ENCODE data around the gene IQGAP2. TPM values are rescaled to one million over a fixed set of nuclear protein-coding genes. Genes with fewer than 3 reads are reported as not detected.

The IQGAP2 gene
- total RNA-seq, 1 donor from 2014 or later = 8.8 TPM

GRCh38 chr5:76458486-76458830 lies 55.4 kb downstream of the IQGAP2 start:
- DNase-seq (ENCODE audit: extremely low spot score, unreplicated experiment) = no peak
- Mint-ChIP-seq H3K4me3 (ENCODE audit: unreplicated experiment) (no peak overlapping the region), H3K9me3 (ENCODE audit: unreplicated experiment) (no peaks in the 10 kb centered on the region), H3K4me1 (ENCODE audit: unreplicated experiment) (peaks cover 5% of the 10 kb centered on the region), H3K36me3 (ENCODE audit: unreplicated experiment) (no peaks in the 10 kb centered on the region), H3K27ac (ENCODE audit: unreplicated experiment) (no peak overlapping the region), H3K27me3 (ENCODE audit: unreplicated experiment) (peaks cover 21% of the 10 kb centered on the region)
- TF ChIP-seq CTCF (IDR thresholded peaks at IDR 0.05) = no peak

- Mint-ChIP-seq H3K36me3 (ENCODE audit: unreplicated experiment) (no peaks in the 10 kb centered on the region), H3K4me1 (ENCODE audit: unreplicated experiment) (no peaks in the 10 kb centered on the region), H3K27me3 (ENCODE audit: unreplicated experiment) (peaks cover 21% of the 10 kb centered on the region), H3K9me3 (ENCODE audit: unreplicated experiment) (peaks cover 4% of the 10 kb centered on the region), H3K4me3 (ENCODE audit: unreplicated experiment) (no peak overlapping the region), H3K27ac (ENCODE audit: unreplicated experiment) (no peak overlapping the region)
- TF ChIP-seq CTCF (IDR thresholded peaks at IDR 0.05) = no peak
- no peak for DNase-seq (ENCODE audit: extremely low spot score, unreplicated experiment)
Observed at GRCh38 chr5:76460104-76460503, 57.0 kb downstream of the IQGAP2 start.

GRCh38 chr5:76462097-76462667 lies 59.1 kb downstream of the IQGAP2 start:
- no peak for DNase-seq (ENCODE audit: extremely low spot score, unreplicated experiment)

GRCh38 chr5:76467216-76467615 lies 64.1 kb downstream of the IQGAP2 start:
- no peak for DNase-seq (ENCODE audit: extremely low spot score, unreplicated experiment)

More at GRCh38 chr5:76462097-76462667, 59.1 kb downstream of the IQGAP2 start:
- H3K27ac Mint-ChIP-seq (ENCODE audit: unreplicated experiment) = no peak overlapping the region
- peaks cover 21% of the 10 kb centered on the region for H3K27me3 Mint-ChIP-seq (ENCODE audit: unreplicated experiment)
- TF ChIP-seq CTCF (IDR thresholded peaks at IDR 0.05) = no peak
- no peaks in the 10 kb centered on the region for H3K4me1 Mint-ChIP-seq (ENCODE audit: unreplicated experiment)
- H3K36me3 Mint-ChIP-seq (ENCODE audit: unreplicated experiment) = no peaks in the 10 kb centered on the region
- no peak overlapping the region for H3K4me3 Mint-ChIP-seq (ENCODE audit: unreplicated experiment)
- H3K9me3 Mint-ChIP-seq (ENCODE audit: unreplicated experiment) = peaks cover 4% of the 10 kb centered on the region

More at GRCh38 chr5:76467216-76467615, 64.1 kb downstream of the IQGAP2 start:
- Mint-ChIP-seq H3K4me1 (ENCODE audit: unreplicated experiment) (peaks cover 4% of the 10 kb centered on the region), H3K4me3 (ENCODE audit: unreplicated experiment) (no peak overlapping the region), H3K27me3 (ENCODE audit: unreplicated experiment) (peaks cover under 1% of the 10 kb centered on the region), H3K9me3 (ENCODE audit: unreplicated experiment) (peaks cover 4% of the 10 kb centered on the region), H3K36me3 (ENCODE audit: unreplicated experiment) (no peaks in the 10 kb centered on the region), H3K27ac (ENCODE audit: unreplicated experiment) (no peak overlapping the region)
- no peak for TF ChIP-seq CTCF (IDR thresholded peaks at IDR 0.05)
